ENCODE measurements around the gene MSS51.

MSS51 gene

DNA sequence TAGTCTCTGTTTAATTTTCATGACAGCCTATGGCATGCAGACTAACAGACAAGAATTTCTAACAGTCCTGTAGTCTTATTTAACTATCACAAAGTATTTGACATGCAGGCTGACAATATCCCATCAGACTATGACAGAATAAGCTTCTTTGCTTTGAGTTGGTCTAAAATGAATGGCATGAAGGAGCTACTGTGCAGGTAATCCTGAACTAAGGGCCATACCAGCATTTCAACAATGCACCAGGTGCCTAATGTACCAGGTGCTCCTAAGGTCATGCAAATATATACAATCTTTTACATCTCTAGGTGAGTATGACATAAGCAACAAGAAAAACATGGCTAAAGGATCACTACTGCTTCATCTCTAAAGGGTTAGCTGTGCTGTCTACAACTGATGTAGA lies 13.6 kb upstream of the MSS51 start:
- no peak for TF ChIP-seq MYC (IDR thresholded peaks at IDR 0.05; ENCODE audit: low read depth, low read length)
- TF ChIP-seq, protein P1, sequence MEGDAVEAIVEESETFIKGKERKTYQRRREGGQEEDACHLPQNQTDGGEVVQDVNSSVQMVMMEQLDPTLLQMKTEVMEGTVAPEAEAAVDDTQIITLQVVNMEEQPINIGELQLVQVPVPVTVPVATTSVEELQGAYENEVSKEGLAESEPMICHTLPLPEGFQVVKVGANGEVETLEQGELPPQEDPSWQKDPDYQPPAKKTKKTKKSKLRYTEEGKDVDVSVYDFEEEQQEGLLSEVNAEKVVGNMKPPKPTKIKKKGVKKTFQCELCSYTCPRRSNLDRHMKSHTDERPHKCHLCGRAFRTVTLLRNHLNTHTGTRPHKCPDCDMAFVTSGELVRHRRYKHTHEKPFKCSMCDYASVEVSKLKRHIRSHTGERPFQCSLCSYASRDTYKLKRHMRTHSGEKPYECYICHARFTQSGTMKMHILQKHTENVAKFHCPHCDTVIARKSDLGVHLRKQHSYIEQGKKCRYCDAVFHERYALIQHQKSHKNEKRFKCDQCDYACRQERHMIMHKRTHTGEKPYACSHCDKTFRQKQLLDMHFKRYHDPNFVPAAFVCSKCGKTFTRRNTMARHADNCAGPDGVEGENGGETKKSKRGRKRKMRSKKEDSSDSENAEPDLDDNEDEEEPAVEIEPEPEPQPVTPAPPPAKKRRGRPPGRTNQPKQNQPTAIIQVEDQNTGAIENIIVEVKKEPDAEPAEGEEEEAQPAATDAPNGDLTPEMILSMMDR (IDR thresholded peaks at IDR 0.05; ENCODE audit: low read depth, low read length) = no peak
- no peak for TF ChIP-seq POLR2A (IDR thresholded peaks at IDR 0.05; ENCODE audit: extremely low read depth, insufficient read length)
- TF ChIP-seq, protein P2, sequence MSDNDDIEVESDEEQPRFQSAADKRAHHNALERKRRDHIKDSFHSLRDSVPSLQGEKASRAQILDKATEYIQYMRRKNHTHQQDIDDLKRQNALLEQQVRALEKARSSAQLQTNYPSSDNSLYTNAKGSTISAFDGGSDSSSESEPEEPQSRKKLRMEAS (IDR thresholded peaks at IDR 0.05; ENCODE audit: low read depth, low read length) = no peak
- no peak for DNase-seq (ENCODE audit: low read depth)
- no peak overlapping the region for H3K4me3 ChIP-seq (ENCODE audit: low read depth, low read length)

DNA sequence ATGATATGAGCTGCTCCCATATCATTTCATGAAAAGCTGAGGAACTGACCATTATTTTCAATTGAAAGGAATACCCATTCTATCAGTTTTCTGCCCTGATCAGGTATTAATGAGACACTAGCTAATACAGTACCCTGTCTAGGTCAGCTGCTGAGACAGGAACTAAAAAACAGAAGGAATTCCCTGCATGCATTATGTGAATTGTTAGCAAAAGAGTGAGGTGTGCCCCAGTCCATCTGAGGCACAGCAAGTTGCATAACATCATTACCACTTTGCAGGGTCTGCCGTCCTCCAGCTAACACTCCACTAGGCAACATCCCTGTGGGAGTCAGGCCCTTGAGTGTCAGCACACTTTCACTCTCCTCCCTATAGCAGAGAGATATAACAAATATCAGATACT lies 11.1 kb upstream of the MSS51 start:
- no peak overlapping the region for H3K4me3 ChIP-seq (ENCODE audit: low read depth, low read length)
- no peak for DNase-seq (ENCODE audit: low read depth)
- TF ChIP-seq MYC (IDR thresholded peaks at IDR 0.05; ENCODE audit: low read depth, low read length) = no peak
- TF ChIP-seq, protein P1 (IDR thresholded peaks at IDR 0.05; ENCODE audit: low read depth, low read length) = no peak
- TF ChIP-seq POLR2A (IDR thresholded peaks at IDR 0.05; ENCODE audit: extremely low read depth, insufficient read length) = no peak
- TF ChIP-seq, protein P2 (IDR thresholded peaks at IDR 0.05; ENCODE audit: low read depth, low read length) = no peak

DNA sequence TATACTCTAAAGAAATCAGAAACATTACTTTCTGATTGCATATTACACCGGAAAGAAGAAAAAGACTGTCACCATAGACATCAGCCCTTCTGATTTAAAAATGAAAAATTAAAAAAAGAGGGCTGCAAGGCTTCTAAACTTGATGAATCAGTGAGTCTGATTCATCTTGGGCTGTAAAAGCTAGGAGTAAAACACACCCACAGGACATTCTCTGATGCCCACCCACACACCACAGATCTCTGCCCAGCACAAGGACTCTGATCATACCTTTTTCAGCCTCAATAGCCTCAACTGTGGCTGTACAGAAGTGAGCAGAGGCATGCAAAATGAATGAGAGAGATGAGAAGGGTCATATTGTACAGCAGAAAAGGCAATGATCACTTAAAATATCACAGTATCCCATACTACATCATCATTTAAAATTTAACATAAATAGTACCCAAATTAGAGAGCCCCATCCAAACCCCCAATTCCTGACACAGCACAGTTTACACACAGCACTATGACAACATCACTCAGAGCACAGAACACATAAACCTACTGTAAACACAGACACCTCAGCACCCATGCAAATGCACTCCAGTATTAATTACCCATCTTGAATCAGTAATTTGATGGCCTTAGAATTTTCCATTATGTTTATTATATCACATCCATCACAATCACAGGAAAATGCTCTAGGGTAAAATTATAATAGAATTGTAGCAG lies 6.4 kb upstream of the MSS51 start:
- TF ChIP-seq, protein P2 (IDR thresholded peaks at IDR 0.05; ENCODE audit: low read depth, low read length) = no peak
- TF ChIP-seq, protein P1 (IDR thresholded peaks at IDR 0.05; ENCODE audit: low read depth, low read length) = no peak
- no peak for TF ChIP-seq POLR2A (IDR thresholded peaks at IDR 0.05; ENCODE audit: extremely low read depth, insufficient read length)
- no peak for TF ChIP-seq MYC (IDR thresholded peaks at IDR 0.05; ENCODE audit: low read depth, low read length)
- DNase-seq (ENCODE audit: low read depth) = no peak
- no peak overlapping the region for H3K4me3 ChIP-seq (ENCODE audit: low read depth, low read length)

DNA sequence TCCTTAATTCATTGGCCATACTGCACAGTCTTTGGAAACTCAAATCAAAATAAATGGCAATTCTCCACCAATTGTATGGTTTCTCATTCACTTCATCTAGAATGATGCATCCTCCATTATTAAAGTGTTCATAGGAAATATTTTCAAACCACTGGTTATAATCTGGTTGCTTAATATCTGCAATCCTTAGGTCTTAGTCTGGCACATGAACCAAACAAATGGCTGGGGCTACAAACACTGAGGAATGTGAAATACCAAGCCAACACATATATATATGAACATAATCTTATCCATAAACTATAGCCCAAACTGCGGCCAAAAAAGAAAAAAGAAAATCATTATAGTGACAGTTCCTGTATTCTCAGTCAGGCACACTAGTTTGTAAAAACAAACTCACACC lies 5.7 kb upstream of the MSS51 start:
- TF ChIP-seq, protein P1 (IDR thresholded peaks at IDR 0.05; ENCODE audit: low read depth, low read length) = no peak
- TF ChIP-seq POLR2A (IDR thresholded peaks at IDR 0.05; ENCODE audit: extremely low read depth, insufficient read length) (no peak), MYC (IDR thresholded peaks at IDR 0.05; ENCODE audit: low read depth, low read length) (no peak)
- TF ChIP-seq, protein P2 (IDR thresholded peaks at IDR 0.05; ENCODE audit: low read depth, low read length) = no peak
- H3K4me3 ChIP-seq (ENCODE audit: low read depth, low read length) = no peak overlapping the region
- DNase-seq (ENCODE audit: low read depth) = no peak

DNA sequence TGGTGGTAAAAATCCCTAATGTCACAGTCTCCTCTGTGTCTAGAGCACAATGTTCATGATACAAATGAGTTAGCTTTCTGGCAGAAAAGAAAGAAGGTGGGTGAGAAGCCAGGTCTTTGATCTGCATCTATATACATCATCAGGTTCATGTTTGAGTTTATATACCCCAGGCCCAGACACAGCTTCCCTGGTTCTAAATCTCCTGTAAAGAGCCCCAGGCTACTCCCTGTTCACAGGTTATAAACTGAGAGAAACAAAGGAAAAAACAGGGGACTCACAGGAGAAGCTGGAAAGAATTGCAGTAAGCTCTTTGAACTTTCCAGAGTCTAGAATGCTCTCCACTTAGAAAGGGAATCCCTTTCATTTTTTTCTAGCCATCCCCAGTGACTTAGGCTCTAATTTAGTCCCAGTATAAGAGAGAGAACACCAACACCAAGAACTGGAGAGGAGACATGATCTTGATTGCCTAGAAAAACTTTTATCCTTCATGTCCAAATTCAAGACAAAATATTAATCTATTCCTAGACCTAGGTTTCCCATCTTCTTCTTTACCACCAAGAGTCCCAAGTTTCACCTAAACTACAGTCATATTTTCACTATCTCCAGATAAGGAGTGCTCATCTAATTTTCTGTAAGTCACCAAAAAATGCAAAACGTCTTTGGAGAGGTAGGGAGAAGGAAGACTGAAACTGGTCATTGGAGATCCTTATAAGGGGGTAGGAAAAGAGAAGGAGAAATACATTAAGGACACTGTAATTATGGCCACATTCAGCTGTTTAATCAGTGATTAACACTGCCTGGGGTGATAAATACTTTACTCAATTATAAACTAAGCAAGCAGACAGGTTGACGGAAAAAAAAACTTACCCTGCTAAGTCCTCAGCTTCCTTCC lies 469 bp downstream of the MSS51 start:
- DNase-seq (ENCODE audit: low read depth) = no peak
- TF ChIP-seq, protein P1 (IDR thresholded peaks at IDR 0.05; ENCODE audit: low read depth, low read length) = no peak
- TF ChIP-seq, protein P2 (IDR thresholded peaks at IDR 0.05; ENCODE audit: low read depth, low read length) = no peak
- TF ChIP-seq POLR2A (IDR thresholded peaks at IDR 0.05; ENCODE audit: extremely low read depth, insufficient read length) (no peak), MYC (IDR thresholded peaks at IDR 0.05; ENCODE audit: low read depth, low read length) (no peak)

More for the DNA sequence above, 469 bp downstream of the MSS51 start:
- H3K4me3 ChIP-seq (ENCODE audit: low read depth, low read length) = no peak overlapping the region

All from NB4 (cell line).